Ascending aorta (tissue), 2 donors: ENCODE results near the gene LRBA. TPM values are rescaled to one million over a fixed set of nuclear protein-coding genes. Genes with fewer than 3 reads are reported as not detected.

Experiments
- DNase-seq, 2 donors: peaks; one replicate each; pipeline ENCODE4 v3.0.0-alpha.2; 2019; ENCODE audit warnings: low spot score in 2 of 2
- H3K27ac ChIP-seq, 2 donors: fragments of 200-600 bp; sonication (generic); one replicate each; pipeline ENCODE4 v1.5.1; 2016 to 2017; ENCODE audit warnings: mild to moderate bottlenecking in 1 of 2
- H3K27me3 ChIP-seq: fragments of 200-600 bp; sonication (generic); one replicate; pipeline ENCODE4 v1.5.1; 2017
- H3K36me3 ChIP-seq, 2 donors: fragments of 200-600 bp; sonication (generic); one replicate each; pipeline ENCODE4 v1.5.1; 2016
- H3K4me1 ChIP-seq, 2 donors: fragments of 200-600 bp; sonication (generic); one replicate each; pipeline ENCODE4 v1.5.1; 2016 to 2017; ENCODE audit warnings: mild to moderate bottlenecking in 1 of 2
- H3K4me3 ChIP-seq, 2 donors: fragments of 200-600 bp; sonication (generic); one replicate each; pipeline ENCODE4 v1.5.1; 2016 to 2017; ENCODE audit warnings: mild to moderate bottlenecking in 1 of 2
- H3K9me3 ChIP-seq, 2 donors: fragments of 200-600 bp; sonication (generic); one replicate each; pipeline ENCODE4 v1.5.1; 2016
- intact Hi-C: fragments of 100-400 bp; cut with DNase I; formaldehyde crosslinking; loops from one replicate; pipeline ENCODE4 v1.15.1; 2023
- total RNA-seq: library from RNA; depleted of rRNA; stranded (reverse); fragments of >200 nt; gene quantifications from one replicate; pipeline ENCODE4 v1.1.0, GENCODE V29; 2016
- TF ChIP-seq, protein P1 (sequence below), 3 experiments: fragments of 200-600 bp in 2 of 3; fragments of 450-650 bp in 1 of 3; sonication (generic) in 2 of 3; IDR thresholded peaks; one replicate each; pipeline ENCODE4 v1.5.1; 2016 to 2019; ENCODE audit warnings: antibody characterized with exemption in 3 of 3, mild to moderate bottlenecking in 1 of 3, moderate library complexity in 1 of 3

LRBA gene
- total RNA-seq, 1 donor from 2014 or later: 15.2 TPM

DNA sequence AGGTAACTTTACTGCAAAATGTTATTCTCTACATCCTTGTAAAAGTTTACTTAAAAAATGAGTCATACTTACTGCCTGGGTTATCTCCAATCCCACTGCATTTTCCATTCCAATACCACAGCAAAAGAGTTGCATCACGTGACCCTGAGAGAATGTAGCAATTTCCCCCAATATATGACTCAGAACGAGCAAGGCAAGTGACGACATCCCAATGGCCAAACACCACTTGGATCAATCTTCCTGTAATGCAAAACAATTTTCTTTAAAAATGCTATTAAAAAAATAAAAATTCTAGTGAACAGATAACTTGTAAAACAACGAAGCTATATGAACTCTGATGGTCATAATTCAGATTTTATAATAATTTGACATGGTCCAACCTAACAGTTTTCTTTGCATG is 712.5 kb downstream of the LRBA start:
- intact Hi-C loops: loop anchor here (10.0 kb wide), 1 partner anchor 212 kb away; no protein-coding TSS in a partner anchor
- no peaks in the 10 kb centered on the region for H3K4me1 ChIP-seq
- TF ChIP-seq, protein P1, sequence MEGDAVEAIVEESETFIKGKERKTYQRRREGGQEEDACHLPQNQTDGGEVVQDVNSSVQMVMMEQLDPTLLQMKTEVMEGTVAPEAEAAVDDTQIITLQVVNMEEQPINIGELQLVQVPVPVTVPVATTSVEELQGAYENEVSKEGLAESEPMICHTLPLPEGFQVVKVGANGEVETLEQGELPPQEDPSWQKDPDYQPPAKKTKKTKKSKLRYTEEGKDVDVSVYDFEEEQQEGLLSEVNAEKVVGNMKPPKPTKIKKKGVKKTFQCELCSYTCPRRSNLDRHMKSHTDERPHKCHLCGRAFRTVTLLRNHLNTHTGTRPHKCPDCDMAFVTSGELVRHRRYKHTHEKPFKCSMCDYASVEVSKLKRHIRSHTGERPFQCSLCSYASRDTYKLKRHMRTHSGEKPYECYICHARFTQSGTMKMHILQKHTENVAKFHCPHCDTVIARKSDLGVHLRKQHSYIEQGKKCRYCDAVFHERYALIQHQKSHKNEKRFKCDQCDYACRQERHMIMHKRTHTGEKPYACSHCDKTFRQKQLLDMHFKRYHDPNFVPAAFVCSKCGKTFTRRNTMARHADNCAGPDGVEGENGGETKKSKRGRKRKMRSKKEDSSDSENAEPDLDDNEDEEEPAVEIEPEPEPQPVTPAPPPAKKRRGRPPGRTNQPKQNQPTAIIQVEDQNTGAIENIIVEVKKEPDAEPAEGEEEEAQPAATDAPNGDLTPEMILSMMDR (IDR thresholded peaks at IDR 0.05): no peak
- no peak overlapping the region for H3K4me3 ChIP-seq
- DNase-seq: peak in 1 of 2 donors; percentile 76
- H3K36me3 ChIP-seq: no peaks in the 10 kb centered on the region
- no peaks in the 10 kb centered on the region for H3K9me3 ChIP-seq
- no peak overlapping the region for H3K27ac ChIP-seq
- no peaks in the 10 kb centered on the region for H3K27me3 ChIP-seq

DNA sequence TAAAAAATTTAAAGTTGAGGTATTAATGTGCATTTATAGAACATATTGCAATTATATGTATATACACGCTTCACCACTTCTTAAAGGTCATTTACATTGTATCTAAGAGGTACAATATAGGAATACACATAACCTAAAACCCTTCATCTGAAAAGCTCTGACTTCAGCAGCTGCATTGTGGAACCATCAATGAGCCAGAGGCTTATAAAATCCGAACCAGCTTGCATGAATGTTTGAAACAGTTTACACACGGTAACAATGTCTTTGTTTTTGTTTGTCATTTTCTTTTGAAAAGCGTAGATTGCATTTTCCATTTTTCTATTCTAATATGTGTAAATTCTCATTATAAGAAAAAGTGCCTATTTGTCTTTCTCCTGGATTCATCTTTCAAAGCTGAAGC is 715.3 kb downstream of the LRBA start:
- H3K27me3 ChIP-seq: no peaks in the 10 kb centered on the region
- H3K9me3 ChIP-seq: no peaks in the 10 kb centered on the region
- H3K27ac ChIP-seq: no peak overlapping the region
- DNase-seq: no peak
- intact Hi-C loops: loop anchor here (5.0 to 10.0 kb wide), 2 partner anchors 215 to 282 kb away; partner anchors contain the start of gene MAB21L2
- TF ChIP-seq, protein P1 (IDR thresholded peaks at IDR 0.05): no peak
- H3K4me3 ChIP-seq: no peak overlapping the region
- no peaks in the 10 kb centered on the region for H3K4me1 ChIP-seq
- no peaks in the 10 kb centered on the region for H3K36me3 ChIP-seq

DNA sequence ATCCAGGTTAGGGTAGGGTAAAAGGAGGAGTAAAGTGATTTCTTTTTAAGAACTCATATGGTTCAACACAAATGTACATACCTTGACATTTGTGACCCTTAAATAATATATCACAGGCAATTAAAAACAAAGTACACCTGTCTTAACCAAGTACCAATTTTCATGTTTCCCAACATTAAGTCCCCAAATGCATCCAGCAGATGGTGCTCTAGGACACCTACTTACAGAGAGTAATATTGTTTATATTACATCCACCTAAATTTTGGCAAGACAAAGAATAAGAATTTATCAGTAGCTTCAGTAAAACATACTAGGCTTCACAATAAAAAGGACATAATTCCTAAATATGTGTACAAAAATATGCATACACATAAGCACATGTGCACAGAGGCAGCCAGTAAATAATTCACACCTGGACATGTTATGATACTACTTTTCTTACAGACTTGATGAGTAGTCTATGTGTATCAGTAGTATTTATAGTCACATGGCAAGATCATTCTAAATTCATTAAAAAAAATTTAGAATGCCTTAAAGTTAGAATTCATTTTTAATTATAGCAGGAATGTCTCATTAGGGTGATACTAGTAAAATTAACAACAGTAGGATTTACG is 717.1 kb downstream of the LRBA start:
- H3K36me3 ChIP-seq: no peaks in the 10 kb centered on the region
- no peak overlapping the region for H3K27ac ChIP-seq
- TF ChIP-seq, protein P1 (IDR thresholded peaks at IDR 0.05): peak; percentile 19 to 70 (median 47)
- intact Hi-C loops: loop anchor here (1.0 to 5.0 kb wide), 2 partner anchors 284 to 569 kb away; partner anchors contain the start of gene MAB21L2
- H3K27me3 ChIP-seq: no peaks in the 10 kb centered on the region
- H3K4me1 ChIP-seq: no peaks in the 10 kb centered on the region
- no peak overlapping the region for H3K4me3 ChIP-seq
- DNase-seq: no peak
- H3K9me3 ChIP-seq: no peaks in the 10 kb centered on the region

DNA sequence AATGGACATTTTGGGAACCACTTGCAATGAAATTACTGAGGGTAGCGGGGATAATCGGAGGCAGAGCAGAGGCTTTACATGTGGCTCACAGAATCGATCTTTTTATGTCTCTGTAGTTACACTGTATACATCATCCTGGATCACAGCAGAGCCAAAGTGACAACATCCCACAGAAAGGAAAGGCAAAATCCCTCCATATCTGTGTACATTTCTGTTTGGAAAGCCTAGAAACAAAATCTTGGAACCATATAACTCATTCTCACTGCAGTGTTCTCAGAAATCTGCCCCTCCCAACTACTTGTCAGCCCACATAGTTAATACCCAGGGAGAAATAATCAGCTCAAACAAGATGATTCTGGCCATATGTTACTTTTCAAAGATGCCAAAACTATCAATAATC is 725.2 kb downstream of the LRBA start:
- intact Hi-C loops: no loop called here
- Histone ChIP-seq H3K27me3 (no peaks in the 10 kb centered on the region), H3K4me1 (no peaks in the 10 kb centered on the region), H3K9me3 (no peaks in the 10 kb centered on the region), H3K27ac (no peak overlapping the region), H3K36me3 (no peaks in the 10 kb centered on the region), H3K4me3 (no peak overlapping the region)
- TF ChIP-seq, protein P1 (IDR thresholded peaks at IDR 0.05): no peak
- DNase-seq: no peak

DNA sequence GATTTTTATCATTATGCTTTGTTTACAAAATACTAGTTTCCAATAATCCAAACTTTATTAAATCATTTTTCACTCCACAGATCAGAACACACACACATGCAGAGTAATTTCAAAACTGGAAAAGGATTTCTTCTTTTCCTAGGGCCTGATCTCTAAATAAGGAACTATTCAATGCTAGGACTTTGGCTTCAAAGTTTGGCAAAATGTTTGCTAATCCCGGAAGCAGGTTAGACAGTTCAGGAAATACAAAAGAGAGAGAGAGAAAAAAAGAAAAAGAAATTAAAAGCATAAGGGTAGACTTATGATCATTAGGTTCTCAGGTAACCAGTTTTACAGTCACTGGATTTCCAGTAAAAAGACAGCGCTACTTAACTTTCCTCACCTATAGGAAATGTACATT is 725.9 kb downstream of the LRBA start:
- intact Hi-C loops: no loop called here
- no peaks in the 10 kb centered on the region for H3K27me3 ChIP-seq
- H3K4me3 ChIP-seq: no peak overlapping the region
- no peaks in the 10 kb centered on the region for H3K36me3 ChIP-seq
- no peaks in the 10 kb centered on the region for H3K4me1 ChIP-seq
- no peak for DNase-seq
- no peaks in the 10 kb centered on the region for H3K9me3 ChIP-seq
- TF ChIP-seq, protein P1 (IDR thresholded peaks at IDR 0.05): no peak
- H3K27ac ChIP-seq: no peak overlapping the region
